Measurements from ENCODE around the gene GBP5. TPM values are rescaled to one million over a fixed set of nuclear protein-coding genes. Genes with fewer than 3 reads are reported as not detected.
"Not testable (repeated sequence)": the region's sequence is repeated elsewhere in the genome, so short reads cannot be mapped to it uniquely, and the experiment has no call there.

The GBP5 gene, protein sequence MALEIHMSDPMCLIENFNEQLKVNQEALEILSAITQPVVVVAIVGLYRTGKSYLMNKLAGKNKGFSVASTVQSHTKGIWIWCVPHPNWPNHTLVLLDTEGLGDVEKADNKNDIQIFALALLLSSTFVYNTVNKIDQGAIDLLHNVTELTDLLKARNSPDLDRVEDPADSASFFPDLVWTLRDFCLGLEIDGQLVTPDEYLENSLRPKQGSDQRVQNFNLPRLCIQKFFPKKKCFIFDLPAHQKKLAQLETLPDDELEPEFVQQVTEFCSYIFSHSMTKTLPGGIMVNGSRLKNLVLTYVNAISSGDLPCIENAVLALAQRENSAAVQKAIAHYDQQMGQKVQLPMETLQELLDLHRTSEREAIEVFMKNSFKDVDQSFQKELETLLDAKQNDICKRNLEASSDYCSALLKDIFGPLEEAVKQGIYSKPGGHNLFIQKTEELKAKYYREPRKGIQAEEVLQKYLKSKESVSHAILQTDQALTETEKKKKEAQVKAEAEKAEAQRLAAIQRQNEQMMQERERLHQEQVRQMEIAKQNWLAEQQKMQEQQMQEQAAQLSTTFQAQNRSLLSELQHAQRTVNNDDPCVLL
- total RNA-seq, result 6.4 TPM

DNA sequence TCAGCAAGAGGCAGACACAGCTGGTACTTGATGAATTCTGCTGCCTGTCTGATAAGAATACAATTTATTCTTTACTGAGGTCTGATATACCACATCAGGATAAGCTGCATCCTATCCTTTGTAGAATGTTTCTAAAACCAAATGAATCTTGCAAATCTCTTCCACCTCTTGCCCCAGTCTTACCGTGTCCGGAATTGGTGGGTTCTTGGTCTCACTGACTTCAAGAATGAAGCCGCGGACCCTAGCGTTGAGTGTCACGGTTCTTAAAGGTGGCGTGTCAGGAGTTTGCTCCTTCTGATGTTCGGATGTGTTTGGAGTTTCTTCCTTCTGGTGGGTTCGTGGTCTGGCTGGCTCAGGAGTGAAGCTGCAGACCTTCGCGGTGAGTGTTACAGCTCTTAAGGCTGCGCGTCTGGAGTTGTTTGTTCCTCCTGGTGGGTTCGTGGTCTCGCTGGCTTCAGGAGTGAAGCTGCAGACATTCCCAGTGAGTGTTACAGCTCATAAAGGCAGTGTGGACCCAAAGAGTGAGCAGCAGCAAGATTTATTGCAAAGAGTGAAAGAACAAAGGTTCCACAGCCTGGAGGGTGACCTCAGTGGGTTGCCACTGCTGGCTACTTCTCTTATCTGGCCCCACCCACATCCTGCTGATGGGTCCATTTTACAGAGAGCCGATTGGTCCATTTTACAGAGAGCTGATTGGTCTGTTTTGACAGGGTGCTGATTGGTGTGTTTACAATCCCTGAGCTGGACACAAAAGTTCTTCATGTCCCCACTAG, at the start of gene GBP5:
Gene GBP5, minus strand, starts transcription at position 592 of the 773 bp plus-strand sequence. CDS start 3,305 bp downstream, outside the sequence.
- intact Hi-C loops (cut with DNase I), result loop anchor here (5.0 kb wide), 1 partner anchor 1750 kb away; the partner anchor contains the start of gene ZNF644
- ATAC-seq; DNase-seq (ENCODE audit: low spot score): not testable (repeated sequence)

DNA sequence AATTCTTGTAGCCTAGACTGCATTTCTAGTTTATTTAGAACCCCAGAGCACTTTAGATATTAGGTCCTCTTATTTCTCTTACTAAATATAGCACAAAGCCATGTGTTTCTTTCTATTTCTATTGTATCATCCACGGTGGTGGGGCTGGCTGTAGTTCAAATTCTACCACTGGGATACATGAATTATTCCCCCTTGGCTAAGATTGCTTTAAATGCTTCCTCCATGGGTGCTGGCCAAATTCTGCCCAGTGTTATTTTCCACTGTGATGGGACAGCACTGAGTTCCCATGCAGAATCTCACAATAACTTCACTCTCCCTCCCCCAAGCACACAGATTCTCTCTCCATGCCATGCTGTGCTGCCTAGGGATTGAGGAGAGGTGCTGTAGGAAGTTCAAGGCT, 49.7 kb upstream of the GBP5 start:
- ATAC-seq, result no peak
- intact Hi-C loops (cut with DNase I), result no loop called here
- DNase-seq (ENCODE audit: low spot score), result no peak

DNA sequence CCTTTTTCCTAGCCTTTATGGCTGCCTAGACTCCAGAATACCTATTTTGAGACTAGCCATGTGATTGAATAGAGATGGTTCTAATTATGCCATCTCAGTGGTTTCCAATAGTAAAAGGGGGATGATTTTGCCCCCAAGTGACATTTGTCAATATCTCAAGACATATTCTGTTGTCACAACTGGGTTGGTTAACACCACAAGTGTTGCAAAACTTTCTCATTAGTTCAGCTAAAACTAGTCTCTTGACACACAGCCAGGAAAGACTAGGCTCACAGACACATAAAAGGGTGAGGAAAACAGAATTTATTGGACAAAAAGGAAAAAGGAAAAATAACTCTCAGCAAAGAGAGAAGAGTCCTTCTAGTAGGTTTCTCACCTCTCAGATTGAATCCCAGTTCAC, 39.9 kb upstream of the GBP5 start:
- DNase-seq (ENCODE audit: low spot score) (no peak), ATAC-seq (no peak)
- intact Hi-C loops (cut with DNase I), result no loop called here

DNA sequence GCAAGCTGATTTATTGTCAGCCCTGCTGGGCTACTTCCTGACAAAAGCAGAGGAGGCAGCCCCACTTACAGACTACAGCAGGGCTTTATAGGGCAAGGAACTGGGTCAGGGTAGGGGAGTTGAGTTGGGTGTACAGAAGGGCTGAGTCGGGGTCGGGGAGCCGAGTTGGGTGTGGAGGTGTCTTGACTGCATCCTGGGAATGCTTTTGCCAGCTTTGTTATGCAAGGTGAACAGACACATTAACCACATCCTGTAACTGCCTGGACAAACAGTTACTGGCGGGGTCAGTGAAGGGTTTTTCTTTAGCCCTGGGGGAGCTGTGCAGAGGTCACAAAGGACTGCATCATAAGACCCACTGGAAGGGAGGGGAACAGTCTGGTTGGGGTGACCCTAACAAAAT, 39.1 kb upstream of the GBP5 start:
- intact Hi-C loops (cut with DNase I), result no loop called here
- ATAC-seq (peak; percentile 39), DNase-seq (ENCODE audit: low spot score) (no peak)

DNA sequence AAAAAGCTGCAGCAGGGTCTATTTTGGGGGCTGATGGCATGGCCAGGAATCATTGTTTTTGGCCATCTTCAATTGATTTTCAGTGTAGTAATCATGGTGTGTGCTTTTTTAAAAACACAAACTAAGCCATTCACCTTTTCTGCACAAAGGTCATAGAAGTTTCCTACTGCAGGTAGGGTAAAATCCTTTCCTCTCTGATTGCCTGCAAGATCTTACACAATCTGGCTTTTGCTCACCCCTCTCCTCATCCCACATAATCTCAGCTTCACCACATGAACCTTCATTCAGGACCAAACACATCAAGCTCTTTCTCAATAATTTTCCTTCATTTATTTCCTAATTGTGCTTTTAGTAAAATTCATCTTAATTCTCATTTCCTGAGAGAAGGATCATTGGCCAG, 38.3 kb upstream of the GBP5 start:
- intact Hi-C loops (cut with DNase I), result no loop called here
- DNase-seq (ENCODE audit: low spot score), result no peak
- ATAC-seq, result no peak

DNA sequence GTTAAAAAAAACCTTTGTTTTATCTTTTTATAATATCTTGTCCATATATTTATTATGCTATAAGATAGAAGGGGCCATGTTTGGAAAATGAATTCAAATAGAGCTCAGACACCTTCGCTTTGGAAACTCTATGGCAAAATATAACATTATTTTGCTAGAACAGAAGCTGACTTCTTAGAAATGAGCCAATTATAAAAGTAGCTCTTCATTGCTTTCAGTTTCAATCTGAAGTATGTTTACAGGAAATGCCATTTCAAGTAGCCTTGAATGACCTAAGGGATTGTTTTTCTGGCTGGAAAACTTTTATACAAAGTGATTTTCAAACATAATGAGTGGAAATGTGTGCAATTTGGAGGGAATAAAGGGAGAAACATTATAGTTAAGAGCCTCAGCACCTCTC, 37.8 kb upstream of the GBP5 start:
- intact Hi-C loops (cut with DNase I), result no loop called here
- DNase-seq (ENCODE audit: low spot score), result no peak
- peak; percentile 75 for ATAC-seq

DNA sequence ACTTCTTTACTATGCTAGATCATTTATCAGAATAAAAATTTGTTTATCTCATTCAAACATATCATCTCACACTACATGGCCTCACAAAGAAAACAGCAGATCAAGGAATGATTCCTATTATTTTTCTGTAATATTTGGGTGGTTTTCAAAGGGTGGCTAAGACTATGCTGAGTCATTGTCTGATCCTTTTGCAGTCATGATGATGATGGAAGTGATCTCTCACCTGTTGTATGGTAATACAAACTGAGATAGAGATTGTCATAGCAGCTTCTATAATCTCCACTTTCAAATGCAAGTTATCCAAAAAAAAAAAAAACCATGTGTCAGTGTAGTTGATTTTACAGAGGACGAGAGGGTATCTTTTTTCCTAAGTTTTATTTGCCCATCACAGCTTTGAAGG, 37.2 kb upstream of the GBP5 start:
- intact Hi-C loops (cut with DNase I), result no loop called here
- ATAC-seq (no peak), DNase-seq (ENCODE audit: low spot score) (no peak)

DNA sequence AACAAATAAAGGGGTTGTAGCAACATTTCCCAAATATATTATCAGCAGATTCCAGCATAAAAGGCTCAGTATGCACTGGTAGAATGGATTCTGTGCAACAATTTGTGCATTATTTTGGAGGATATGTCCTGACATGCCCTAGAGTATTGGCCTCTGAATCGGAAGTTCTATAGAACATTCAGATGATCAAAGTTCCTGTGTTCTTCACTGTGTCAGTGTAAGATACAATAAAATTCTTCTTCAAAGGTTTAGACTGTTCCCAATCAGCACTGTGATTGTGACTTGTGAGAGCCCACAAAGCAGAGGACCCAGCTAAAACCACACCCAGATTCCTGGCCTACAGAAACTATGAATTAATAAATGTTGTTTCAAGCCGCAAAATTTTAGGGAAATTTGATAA, 33.6 kb upstream of the GBP5 start:
- DNase-seq (ENCODE audit: low spot score) (no peak), ATAC-seq (no peak)
- intact Hi-C loops (cut with DNase I), result no loop called here

DNA sequence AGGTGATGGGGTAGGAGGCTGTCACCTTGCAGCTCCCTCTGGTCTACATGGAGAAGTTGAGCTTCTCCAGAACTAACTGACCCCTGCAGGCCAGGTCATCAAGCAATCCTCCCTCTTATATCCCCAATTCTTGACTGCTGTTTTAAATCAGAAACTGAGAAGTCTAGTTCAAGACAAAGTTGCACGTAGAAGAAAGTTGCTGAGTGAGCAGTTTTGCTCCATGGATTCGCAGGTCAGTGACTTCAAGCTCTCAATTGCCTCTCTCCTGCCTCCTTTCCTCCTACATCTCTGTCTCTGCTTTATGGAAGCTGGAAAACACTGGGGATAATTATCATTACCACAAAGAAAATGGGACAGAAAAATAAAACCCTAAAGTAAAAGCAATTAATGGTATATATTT, 32.8 kb upstream of the GBP5 start:
- DNase-seq (ENCODE audit: low spot score) (no peak), ATAC-seq (no peak)
- intact Hi-C loops (cut with DNase I), result no loop called here

DNA sequence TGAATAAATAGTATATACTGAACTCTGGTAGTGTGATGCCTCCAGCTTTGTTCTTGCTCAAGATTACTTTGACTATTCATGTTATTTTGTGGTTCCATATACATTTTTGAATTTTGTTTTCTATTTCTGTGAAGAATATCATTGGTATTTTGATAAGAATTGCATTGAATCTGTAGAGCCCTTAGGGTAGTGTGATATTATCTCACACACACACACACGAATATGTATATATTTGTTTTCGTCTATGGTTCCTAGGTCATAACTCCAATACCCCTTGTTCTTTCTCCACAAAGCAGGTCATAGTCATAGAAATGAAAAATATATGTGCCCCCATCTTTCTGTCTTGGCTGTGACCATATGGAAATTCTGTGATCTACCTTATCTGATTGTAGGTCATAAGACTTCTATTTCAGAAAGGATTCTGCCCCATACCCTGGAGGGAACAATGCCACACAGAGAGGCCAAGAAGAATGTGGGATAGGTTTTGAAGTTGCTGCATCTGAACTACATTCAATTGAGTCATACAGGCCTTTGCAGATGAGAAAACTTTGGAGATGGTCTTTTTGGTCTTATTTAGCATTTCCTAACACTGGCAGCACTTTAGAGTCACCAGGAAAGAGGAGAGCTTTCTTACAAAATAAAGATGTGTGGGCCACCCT, 32.0 kb upstream of the GBP5 start:
- intact Hi-C loops (cut with DNase I), result no loop called here
- DNase-seq (ENCODE audit: low spot score) (no peak), ATAC-seq (no peak)

DNA sequence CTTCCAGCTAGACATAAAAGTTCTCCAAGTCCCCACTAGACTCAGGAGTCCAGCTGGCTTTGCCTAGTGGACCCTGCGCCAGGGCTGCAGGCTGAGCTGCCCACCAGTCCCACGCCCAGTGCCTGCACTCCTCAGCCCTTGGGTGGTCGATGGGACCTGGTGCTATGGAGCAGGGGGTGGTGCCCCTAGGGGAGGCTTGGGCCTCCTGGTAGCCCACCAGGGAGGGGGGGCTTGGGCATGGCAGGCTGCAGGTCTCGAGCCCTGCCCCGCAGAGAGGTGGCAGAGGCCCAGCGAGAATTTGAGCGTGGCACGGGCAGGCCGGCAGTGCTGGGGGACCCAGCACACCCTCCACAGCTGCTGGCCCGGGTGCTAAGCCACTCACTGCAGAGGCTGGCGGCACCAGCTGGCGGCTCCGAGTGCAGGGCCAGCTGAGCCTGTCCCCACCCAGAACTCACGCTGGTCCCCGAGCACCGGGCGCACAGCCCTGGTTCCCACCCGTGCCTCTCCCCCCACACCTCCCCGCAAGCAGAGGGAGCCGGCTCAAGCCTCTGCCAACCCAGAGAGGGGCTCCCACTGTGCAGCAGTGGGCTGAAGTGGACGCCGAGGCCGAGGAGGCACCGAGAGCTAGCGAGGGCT, 30.2 kb upstream of the GBP5 start:
- no peak for ATAC-seq
- DNase-seq (ENCODE audit: low spot score), result no peak
- intact Hi-C loops (cut with DNase I), result no loop called here

DNA sequence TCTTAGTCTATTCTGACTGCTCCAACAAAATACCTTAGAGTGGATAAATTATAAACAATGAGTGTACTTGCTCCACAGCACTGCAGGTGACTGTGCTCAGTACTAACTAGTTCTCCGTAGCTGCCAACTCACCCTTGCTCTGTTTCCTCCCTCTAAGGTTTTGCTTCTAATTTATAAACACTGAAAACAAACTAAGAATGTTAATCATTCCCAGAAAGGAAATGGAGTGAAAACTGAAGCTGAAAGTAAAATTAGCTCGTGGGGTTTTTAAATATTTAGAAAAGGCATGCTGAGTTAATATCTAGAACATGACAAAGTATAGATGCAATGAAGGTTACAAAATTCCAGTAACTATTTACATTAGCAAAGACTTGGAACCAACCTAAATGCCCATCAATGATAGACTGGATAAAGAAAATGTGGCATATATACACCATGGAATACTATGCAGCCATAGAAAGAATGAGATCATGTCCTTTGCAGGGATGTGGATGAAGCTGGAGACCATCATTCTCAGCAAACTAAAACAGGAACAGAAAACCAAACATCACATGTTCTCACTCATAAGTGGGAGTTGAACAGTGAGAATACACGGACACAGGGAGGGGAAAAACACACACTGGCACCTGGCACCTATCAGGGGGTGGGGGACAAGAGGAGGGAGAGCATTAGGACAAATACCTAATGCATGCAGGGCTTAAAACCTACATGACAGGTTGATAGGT, 27.2 kb upstream of the GBP5 start:
- intact Hi-C loops (cut with DNase I); ATAC-seq: not testable (repeated sequence)

DNA sequence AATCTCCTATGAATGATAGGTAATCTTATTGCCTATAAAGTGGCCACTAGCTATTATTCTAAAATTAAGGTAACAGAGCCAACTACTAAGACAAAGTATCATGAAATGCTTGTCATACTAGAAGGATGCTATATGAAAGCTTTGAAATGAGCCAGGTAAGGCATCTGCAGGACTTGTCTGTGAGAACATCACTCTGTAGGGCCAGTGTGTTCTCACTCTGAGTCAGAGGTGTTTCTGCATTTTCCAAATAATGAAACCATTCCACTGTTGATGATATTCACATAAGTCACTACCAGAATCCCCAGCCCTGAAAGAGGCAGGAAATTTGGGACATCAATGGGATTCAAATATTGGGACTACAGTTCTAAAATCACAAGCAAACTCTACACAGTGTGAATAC, 25.8 kb upstream of the GBP5 start:
- ATAC-seq, result no peak
- DNase-seq (ENCODE audit: low spot score), result no peak
- intact Hi-C loops (cut with DNase I), result no loop called here

More for the DNA sequence above, 27.2 kb upstream of the GBP5 start:
- not testable (repeated sequence) for DNase-seq (ENCODE audit: low spot score)

DNA sequence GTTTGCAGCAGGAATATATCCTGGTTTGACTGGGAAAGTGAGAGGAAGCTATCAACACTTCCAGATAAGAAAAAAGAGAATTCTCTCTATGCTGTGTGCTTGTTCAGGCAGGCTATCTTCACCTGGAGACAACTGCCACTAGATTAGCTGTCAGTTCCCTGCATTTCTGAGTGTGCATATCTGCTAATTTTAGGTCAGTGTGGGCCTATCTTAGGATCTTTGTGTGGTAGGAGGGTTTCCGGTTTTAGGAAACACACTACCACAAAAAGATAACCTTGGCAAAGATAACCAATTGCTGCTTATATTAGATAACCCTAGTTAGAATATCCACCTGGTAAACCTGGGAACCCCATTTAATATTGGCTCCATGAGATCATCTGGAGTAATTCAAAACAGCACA, 22.5 kb upstream of the GBP5 start:
- ATAC-seq (no peak), DNase-seq (ENCODE audit: low spot score) (no peak)
- intact Hi-C loops (cut with DNase I), result no loop called here

DNA sequence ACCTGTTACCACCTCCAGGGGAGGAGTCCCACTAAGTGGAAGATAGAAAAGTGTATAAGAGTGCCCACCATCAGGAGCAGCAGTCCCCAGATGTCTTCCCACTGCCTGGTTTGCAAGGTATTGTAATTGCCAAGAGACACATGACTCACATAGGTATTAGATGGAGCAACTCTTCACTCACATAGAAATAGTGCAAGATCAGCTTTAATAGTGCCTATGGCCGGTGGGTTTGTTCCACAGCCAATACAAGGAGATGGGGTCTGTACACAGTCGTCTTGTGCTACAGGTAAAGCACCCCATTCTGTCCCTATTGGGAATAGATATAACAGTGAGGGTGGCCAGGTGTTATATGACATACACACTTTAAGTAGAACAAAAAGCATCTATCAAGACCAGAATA, 18.6 kb upstream of the GBP5 start:
- no peak for ATAC-seq
- intact Hi-C loops (cut with DNase I), result no loop called here
- DNase-seq (ENCODE audit: low spot score), result no peak

DNA sequence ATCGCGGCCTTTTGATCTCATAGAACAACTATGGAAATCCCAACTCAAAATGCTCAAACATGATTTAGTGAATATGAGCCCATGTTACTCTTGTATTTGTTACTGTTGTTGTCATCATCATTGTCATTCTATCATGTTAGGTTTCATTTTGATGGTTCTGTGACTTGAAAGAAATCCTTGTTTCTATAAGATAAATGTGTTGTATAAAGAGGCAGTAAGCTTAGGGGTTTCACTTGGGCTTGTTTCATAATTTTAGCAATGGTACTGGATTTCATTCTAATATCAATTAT, 15.3 kb upstream of the GBP5 start:
- ATAC-seq (no peak), DNase-seq (ENCODE audit: low spot score) (no peak)
- intact Hi-C loops (cut with DNase I), result no loop called here

DNA sequence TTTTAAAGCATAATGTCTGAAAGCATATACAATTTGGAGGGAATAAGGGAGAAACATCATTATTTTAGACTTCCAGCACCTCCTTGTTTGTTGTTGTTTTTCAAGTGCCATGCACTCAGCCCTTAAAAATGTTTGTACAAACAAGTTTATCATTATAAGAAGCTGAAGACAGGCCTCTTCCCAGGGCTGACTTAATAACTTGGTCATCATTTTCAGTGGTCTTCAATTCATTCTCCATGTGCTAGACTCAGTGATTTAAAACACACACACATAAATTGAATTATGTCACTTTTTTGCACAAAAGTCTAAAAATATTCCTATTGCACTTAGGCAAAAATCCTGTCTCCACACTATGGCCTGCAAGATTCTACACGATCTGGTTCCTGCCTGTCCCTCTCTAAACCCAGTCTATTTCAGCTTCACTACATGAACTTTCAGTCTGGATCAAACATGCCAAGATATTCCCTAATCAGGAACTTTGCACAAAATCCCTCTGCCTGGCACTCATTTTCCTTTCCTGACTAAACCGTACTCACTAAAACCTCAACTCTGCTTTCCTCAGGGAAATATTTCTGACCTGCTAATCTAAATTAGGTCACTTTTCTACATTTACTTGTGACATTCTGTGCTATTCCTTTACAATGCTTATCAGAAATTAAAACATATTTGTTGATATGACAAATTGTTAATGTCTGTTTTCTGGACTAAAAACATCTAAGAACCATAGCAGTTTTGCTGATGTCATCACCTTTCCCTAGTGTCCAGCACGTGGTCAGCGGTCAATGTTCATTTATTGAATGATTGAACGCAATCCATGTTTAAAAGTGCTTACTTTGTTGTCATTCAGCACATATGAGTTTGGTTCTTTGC, 14.8 kb upstream of the GBP5 start:
- ATAC-seq (peak; percentile 41), DNase-seq (ENCODE audit: low spot score) (no peak)
- intact Hi-C loops (cut with DNase I), result no loop called here
